ENCODE data around the gene KIAA0825.

The KIAA0825 gene

GRCh38 chr5:94431696-94432095 lies 186.7 kb downstream of the KIAA0825 start:
- Histone ChIP-seq H3K9me2 (replicated peaks; ENCODE audit: control insufficient read depth, low read length) (no peaks in the 10 kb centered on the region), H3K79me2 (ENCODE audit: control insufficient read depth, low read length) (no peaks in the 10 kb centered on the region), H3K4me1 (ENCODE audit: control insufficient read depth, low read length) (no peaks in the 10 kb centered on the region), H3K4me3 (ENCODE audit: low read length) (no peak overlapping the region), H3F3A (ENCODE audit: control insufficient read depth, insufficient read depth) (no peaks in the 10 kb centered on the region), H3K9me3 (ENCODE audit: control insufficient read depth, insufficient read depth, low read length) (no peaks in the 10 kb centered on the region), H3K4me2 (ENCODE audit: low read length) (no peak overlapping the region), H4K20me1 (ENCODE audit: control insufficient read depth, insufficient read depth, low read depth, low read length) (no peaks in the 10 kb centered on the region), H3K36me3 (ENCODE audit: control insufficient read depth, low read length) (no peaks in the 10 kb centered on the region), H3K27ac (ENCODE audit: low read depth, low read length) (no peak overlapping the region), H3K27me3 (ENCODE audit: control insufficient read depth, low read length) (no peaks in the 10 kb centered on the region)
- no peak for TF ChIP-seq CTCF (IDR thresholded peaks at IDR 0.05; ENCODE audit: low read depth, low read length, poor library complexity, severe bottlenecking)
- TF ChIP-seq EZH2phosphoT487 (IDR thresholded peaks at IDR 0.05; ENCODE audit: borderline replicate concordance, low read length): no peak

GRCh38 chr5:94429566-94429965 lies 188.8 kb downstream of the KIAA0825 start:
- H3K79me2 ChIP-seq (ENCODE audit: control insufficient read depth, low read length): no peaks in the 10 kb centered on the region
- H4K20me1 ChIP-seq (ENCODE audit: control insufficient read depth, insufficient read depth, low read depth, low read length): no peaks in the 10 kb centered on the region
- no peak overlapping the region for H3K4me3 ChIP-seq (ENCODE audit: low read length)
- H3K36me3 ChIP-seq (ENCODE audit: control insufficient read depth, low read length): no peaks in the 10 kb centered on the region
- H3K27me3 ChIP-seq (ENCODE audit: control insufficient read depth, low read length): no peaks in the 10 kb centered on the region
- no peaks in the 10 kb centered on the region for H3K9me3 ChIP-seq (ENCODE audit: control insufficient read depth, insufficient read depth, low read length)
- no peaks in the 10 kb centered on the region for H3K9me2 ChIP-seq (replicated peaks; ENCODE audit: control insufficient read depth, low read length)
- no peaks in the 10 kb centered on the region for H3K4me1 ChIP-seq (ENCODE audit: control insufficient read depth, low read length)
- H3K4me2 ChIP-seq (ENCODE audit: low read length): no peak overlapping the region
- TF ChIP-seq EZH2phosphoT487 (IDR thresholded peaks at IDR 0.05; ENCODE audit: borderline replicate concordance, low read length) (no peak), CTCF (IDR thresholded peaks at IDR 0.05; ENCODE audit: low read depth, low read length, poor library complexity, severe bottlenecking) (no peak)
- no peak overlapping the region for H3K27ac ChIP-seq (ENCODE audit: low read depth, low read length)
- H3F3A ChIP-seq (ENCODE audit: control insufficient read depth, insufficient read depth): no peaks in the 10 kb centered on the region

GRCh38 chr5:94425396-94425795 lies 193.0 kb downstream of the KIAA0825 start:
- H3K9me3 ChIP-seq (ENCODE audit: control insufficient read depth, insufficient read depth, low read length): no peaks in the 10 kb centered on the region
- H3K27ac ChIP-seq (ENCODE audit: low read depth, low read length): no peak overlapping the region
- H3K4me3 ChIP-seq (ENCODE audit: low read length): no peak overlapping the region
- H4K20me1 ChIP-seq (ENCODE audit: control insufficient read depth, insufficient read depth, low read depth, low read length): no peaks in the 10 kb centered on the region
- H3K4me2 ChIP-seq (ENCODE audit: low read length): no peak overlapping the region
- H3K9me2 ChIP-seq (replicated peaks; ENCODE audit: control insufficient read depth, low read length): no peaks in the 10 kb centered on the region
- no peaks in the 10 kb centered on the region for H3K36me3 ChIP-seq (ENCODE audit: control insufficient read depth, low read length)
- H3K4me1 ChIP-seq (ENCODE audit: control insufficient read depth, low read length): no peaks in the 10 kb centered on the region
- H3K27me3 ChIP-seq (ENCODE audit: control insufficient read depth, low read length): no peaks in the 10 kb centered on the region
- TF ChIP-seq EZH2phosphoT487 (IDR thresholded peaks at IDR 0.05; ENCODE audit: borderline replicate concordance, low read length) (no peak), CTCF (IDR thresholded peaks at IDR 0.05; ENCODE audit: low read depth, low read length, poor library complexity, severe bottlenecking) (no peak)
- H3K79me2 ChIP-seq (ENCODE audit: control insufficient read depth, low read length): no peaks in the 10 kb centered on the region
- H3F3A ChIP-seq (ENCODE audit: control insufficient read depth, insufficient read depth): no peaks in the 10 kb centered on the region

GRCh38 chr5:94423411-94423810 lies 195.0 kb downstream of the KIAA0825 start:
- Histone ChIP-seq H4K20me1 (ENCODE audit: control insufficient read depth, insufficient read depth, low read depth, low read length) (no peaks in the 10 kb centered on the region), H3K27ac (ENCODE audit: low read depth, low read length) (no peak overlapping the region), H3K27me3 (ENCODE audit: control insufficient read depth, low read length) (no peaks in the 10 kb centered on the region), H3K4me2 (ENCODE audit: low read length) (no peak overlapping the region), H3K4me1 (ENCODE audit: control insufficient read depth, low read length) (no peaks in the 10 kb centered on the region), H3F3A (ENCODE audit: control insufficient read depth, insufficient read depth) (no peaks in the 10 kb centered on the region), H3K9me3 (ENCODE audit: control insufficient read depth, insufficient read depth, low read length) (no peaks in the 10 kb centered on the region), H3K36me3 (ENCODE audit: control insufficient read depth, low read length) (no peaks in the 10 kb centered on the region), H3K9me2 (replicated peaks; ENCODE audit: control insufficient read depth, low read length) (no peaks in the 10 kb centered on the region), H3K79me2 (ENCODE audit: control insufficient read depth, low read length) (no peaks in the 10 kb centered on the region), H3K4me3 (ENCODE audit: low read length) (no peak overlapping the region)
- no peak for TF ChIP-seq EZH2phosphoT487 (IDR thresholded peaks at IDR 0.05; ENCODE audit: borderline replicate concordance, low read length)
- no peak for TF ChIP-seq CTCF (IDR thresholded peaks at IDR 0.05; ENCODE audit: low read depth, low read length, poor library complexity, severe bottlenecking)
